Right lobe of liver (tissue), 4 donors: ENCODE results near the gene HOXD10.

Experiments
- CTCF ChIP-seq, 4 donors: fragments of 200-600 bp in 3 of 4; fragments of 450-650 bp in 1 of 4; IDR thresholded peaks; one replicate each; pipeline versions ENCODE4 v1.5.1 to v1.8.0; 2016 to 2022; ENCODE audit warnings: antibody characterized with exemption in 4 of 4, mild to moderate bottlenecking in 2 of 4
- POLR2A ChIP-seq: fragments of 450-650 bp; IDR thresholded peaks from one replicate; pipeline ENCODE4 v1.6.1; 2017; ENCODE audit warnings: antibody characterized with exemption, mild to moderate bottlenecking
- donor health status: DM: no; HTN: no; CAD: no.
- donor health status: DM: no; HTN: no; CAD: no.
- donor health status: DM: no; HTN: yes; CAD: no.

- TF ChIP-seq POLR2A, result no peak
- TF ChIP-seq CTCF (IDR thresholded peaks at IDR 0.05), result no peak
Measured at GRCh38 chr2:176158186-176158591, 41.6 kb downstream of the HOXD10 start.
